ENCODE measurements around the gene LEKR1.

DNA sequence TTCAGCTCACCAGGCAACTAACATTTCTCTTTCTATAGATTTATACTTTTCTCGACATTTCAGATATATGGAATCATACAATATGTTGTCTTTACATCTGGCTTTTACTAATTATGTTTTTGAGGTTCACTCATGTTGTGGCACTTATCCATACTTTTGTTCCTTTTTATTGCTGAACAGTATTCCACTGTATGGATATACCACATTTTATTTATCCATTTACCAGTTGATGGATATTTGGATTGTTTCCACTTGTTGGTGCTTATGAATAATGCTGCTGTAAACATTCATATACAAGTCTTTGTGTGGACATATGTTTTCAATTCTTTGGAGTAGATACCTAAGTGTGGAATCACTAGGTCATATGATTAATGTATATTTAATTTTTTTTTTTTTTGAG, 97.2 kb downstream of the LEKR1 start:
- TF ChIP-seq, protein P1, sequence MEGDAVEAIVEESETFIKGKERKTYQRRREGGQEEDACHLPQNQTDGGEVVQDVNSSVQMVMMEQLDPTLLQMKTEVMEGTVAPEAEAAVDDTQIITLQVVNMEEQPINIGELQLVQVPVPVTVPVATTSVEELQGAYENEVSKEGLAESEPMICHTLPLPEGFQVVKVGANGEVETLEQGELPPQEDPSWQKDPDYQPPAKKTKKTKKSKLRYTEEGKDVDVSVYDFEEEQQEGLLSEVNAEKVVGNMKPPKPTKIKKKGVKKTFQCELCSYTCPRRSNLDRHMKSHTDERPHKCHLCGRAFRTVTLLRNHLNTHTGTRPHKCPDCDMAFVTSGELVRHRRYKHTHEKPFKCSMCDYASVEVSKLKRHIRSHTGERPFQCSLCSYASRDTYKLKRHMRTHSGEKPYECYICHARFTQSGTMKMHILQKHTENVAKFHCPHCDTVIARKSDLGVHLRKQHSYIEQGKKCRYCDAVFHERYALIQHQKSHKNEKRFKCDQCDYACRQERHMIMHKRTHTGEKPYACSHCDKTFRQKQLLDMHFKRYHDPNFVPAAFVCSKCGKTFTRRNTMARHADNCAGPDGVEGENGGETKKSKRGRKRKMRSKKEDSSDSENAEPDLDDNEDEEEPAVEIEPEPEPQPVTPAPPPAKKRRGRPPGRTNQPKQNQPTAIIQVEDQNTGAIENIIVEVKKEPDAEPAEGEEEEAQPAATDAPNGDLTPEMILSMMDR (IDR thresholded peaks at IDR 0.05), result no peak
- no peak for TF ChIP-seq POLR2A (IDR thresholded peaks at IDR 0.05)
